Measurements from ENCODE around the gene TF. TPM values are rescaled to one million over a fixed set of nuclear protein-coding genes. Genes with fewer than 3 reads are reported as not detected.

TF gene
- total RNA-seq, 4 donors from 2014 or later: 1.4 to 11.4 (median 6.0) TPM

DNA sequence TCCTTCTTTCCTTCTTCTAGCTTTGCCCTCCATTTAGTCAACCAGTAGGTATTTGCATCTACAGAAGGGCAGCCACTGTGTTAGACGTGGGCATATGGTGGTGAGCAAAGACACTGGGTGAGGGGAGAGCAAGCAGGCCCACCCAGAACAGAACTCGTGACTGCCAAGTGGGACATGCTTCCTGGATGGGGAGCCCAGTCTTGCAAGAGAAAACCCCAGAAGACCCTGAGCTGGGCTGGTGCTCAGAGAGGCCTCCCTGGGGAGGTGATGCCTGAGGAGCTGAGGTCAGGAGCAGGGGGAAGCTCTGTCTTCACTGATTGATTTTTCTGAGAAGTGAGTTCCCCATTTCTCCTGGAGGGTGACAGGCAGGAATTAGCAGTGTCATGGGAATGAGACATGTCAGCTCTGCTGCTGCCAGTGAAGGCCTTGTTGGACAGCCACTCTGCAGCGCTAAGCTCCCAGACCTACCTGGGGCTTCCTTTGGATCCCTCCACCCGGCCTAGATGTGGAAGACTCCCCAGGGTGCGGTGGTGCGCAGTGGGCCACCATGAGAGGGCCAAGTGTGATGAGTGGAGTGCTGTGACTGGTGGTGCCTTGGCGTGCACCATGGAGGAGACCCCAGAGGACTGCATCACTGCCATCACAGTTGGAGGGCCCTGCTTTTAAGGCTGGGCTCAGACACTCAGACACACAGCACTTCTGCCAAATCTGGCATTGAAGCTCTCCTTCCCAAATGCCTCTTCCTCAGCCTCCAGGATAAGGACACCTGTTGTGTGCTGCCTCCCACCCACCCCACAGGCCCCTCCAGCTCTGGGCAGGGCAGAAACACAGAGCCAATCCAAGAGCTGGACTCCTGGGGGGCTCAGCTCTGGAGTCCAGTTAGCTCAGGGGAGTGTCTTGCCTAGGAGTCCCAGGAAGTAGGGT, 44.5 kb upstream of the TF start:
- Histone ChIP-seq H3K27me3 (no peaks in the 10 kb centered on the region), H3K36me3 (no peaks in the 10 kb centered on the region), H3K4me1 (no peaks in the 10 kb centered on the region), H3K9me3 (no peaks in the 10 kb centered on the region), H3K4me3 (no peak overlapping the region), H3K27ac (no peak overlapping the region)
- DNase-seq (ENCODE audit: low spot score in 2 of 2): no peak
- TF ChIP-seq EP300 (IDR thresholded peaks at IDR 0.05) (no peak), POLR2A (IDR thresholded peaks at IDR 0.05) (no peak), CTCF (IDR thresholded peaks at IDR 0.05) (no peak)
- WGBS, 2 donors: 85 to 91% methylated on average over 5 to 6 of the region's 7 CpGs

- H3K9me3 ChIP-seq: no peaks in the 10 kb centered on the region
- TF ChIP-seq CTCF (IDR thresholded peaks at IDR 0.05) (no peak), EP300 (IDR thresholded peaks at IDR 0.05) (no peak), POLR2A (IDR thresholded peaks at IDR 0.05) (no peak)
- no peak for DNase-seq (ENCODE audit: low spot score in 2 of 2)
- 40 to 47% methylated on average over 1 of the region's 1 CpG for WGBS, 2 donors
- H3K4me3 ChIP-seq: no peak overlapping the region
- no peaks in the 10 kb centered on the region for H3K27me3 ChIP-seq
- no peaks in the 10 kb centered on the region for H3K4me1 ChIP-seq
- H3K27ac ChIP-seq: no peak overlapping the region
- no peaks in the 10 kb centered on the region for H3K36me3 ChIP-seq
Measured at GRCh38 chr3:133703915-133704314, 42.3 kb upstream of the TF start.

DNA sequence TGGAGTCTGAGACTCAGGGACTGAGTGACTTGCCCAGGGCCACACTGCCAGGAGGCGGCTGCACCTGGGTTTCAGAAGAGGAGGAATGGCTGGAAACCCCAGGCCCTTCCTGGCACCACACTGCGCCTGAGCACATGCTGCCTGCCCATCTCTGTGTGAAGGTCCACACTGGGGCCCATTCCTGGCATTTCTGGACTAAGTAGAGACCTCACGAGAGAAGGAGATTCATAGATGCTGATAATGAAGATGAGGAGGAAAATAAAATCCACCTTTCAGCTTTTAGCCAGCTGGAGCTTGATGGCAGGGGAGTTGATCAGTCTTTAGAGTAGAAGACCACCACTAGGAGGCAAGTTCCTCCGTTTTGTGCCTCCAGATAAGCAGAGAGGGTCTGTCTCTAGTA, 40.2 kb upstream of the TF start:
- Histone ChIP-seq H3K4me1 (no peaks in the 10 kb centered on the region), H3K27me3 (no peaks in the 10 kb centered on the region), H3K36me3 (no peaks in the 10 kb centered on the region), H3K9me3 (no peaks in the 10 kb centered on the region), H3K27ac (no peak overlapping the region), H3K4me3 (no peak overlapping the region)
- 74 to 76% methylated on average over 4 of the region's 4 CpGs for WGBS, 2 donors
- DNase-seq (ENCODE audit: low spot score in 2 of 2): no peak
- TF ChIP-seq CTCF (IDR thresholded peaks at IDR 0.05): no peak

DNA sequence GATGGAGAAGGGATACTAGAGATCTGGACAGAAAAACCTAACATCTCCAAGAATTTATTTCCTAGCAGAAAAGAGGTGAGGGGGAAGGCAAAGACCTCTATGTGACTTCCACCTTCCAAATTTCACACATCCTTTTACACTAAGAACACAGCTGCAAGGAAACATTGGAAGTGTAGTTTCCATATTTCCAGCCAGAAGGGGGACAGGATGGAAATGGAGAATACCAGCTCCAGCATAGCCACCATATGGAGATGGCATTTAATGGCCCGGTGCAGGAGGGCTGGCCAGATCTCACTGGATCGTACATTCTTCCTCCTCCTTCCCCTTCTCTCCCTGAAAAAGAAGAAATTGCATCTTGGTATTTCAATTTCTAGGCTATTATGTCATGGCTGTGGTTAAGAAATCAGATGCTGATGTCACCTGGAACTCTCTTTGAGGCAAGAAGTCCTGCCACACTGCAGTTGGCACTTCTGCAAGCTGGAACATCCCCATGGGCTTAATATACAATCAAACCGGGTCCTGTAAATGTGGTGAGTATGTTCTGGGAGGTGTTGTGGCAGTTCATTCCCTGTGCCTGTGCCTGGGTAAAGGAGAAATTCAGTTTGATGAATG, 36.9 kb upstream of the TF start:
- no peak overlapping the region for H3K27ac ChIP-seq
- no peaks in the 10 kb centered on the region for H3K4me1 ChIP-seq
- WGBS, 2 donors: 83 to 92% methylated on average over 3 of the region's 3 CpGs
- H3K27me3 ChIP-seq: no peaks in the 10 kb centered on the region
- TF ChIP-seq POLR2A (IDR thresholded peaks at IDR 0.05): no peak
- no peak for TF ChIP-seq EP300 (IDR thresholded peaks at IDR 0.05)
- TF ChIP-seq CTCF (IDR thresholded peaks at IDR 0.05): no peak
- no peaks in the 10 kb centered on the region for H3K9me3 ChIP-seq
- H3K36me3 ChIP-seq: no peaks in the 10 kb centered on the region
- no peak for DNase-seq (ENCODE audit: low spot score in 2 of 2)
- H3K4me3 ChIP-seq: no peak overlapping the region

DNA sequence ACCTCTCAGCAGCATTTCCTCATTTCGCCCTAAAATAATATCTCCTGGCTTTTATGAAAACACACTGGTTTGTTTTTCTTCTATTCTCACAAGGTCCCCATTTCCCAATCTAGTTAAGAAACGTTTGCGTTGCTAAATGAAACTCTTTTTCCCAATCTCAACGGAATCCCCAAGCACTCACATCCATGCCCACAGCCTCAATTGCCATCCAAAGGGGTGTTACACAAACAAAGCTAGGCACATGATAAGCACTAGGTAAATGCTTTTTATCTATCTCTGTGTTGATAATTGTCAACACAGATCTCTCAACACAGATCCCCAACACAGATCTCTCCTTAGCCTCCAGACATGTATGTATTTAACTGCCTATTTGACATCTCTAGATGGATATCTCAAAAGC, 35.2 kb upstream of the TF start:
- Histone ChIP-seq H3K27ac (no peak overlapping the region), H3K27me3 (no peaks in the 10 kb centered on the region), H3K4me1 (no peaks in the 10 kb centered on the region), H3K4me3 (no peak overlapping the region), H3K36me3 (no peaks in the 10 kb centered on the region), H3K9me3 (no peaks in the 10 kb centered on the region)
- TF ChIP-seq POLR2A (IDR thresholded peaks at IDR 0.05): no peak
- WGBS, 2 donors: 57 to 70% methylated on average over 4 of the region's 4 CpGs
- no peak for DNase-seq (ENCODE audit: low spot score in 2 of 2)
